IPS DF 6.9 (cell line): Measurements from ENCODE around the gene PPP2R2C.

Experiments used
- DNase-seq: peaks from one replicate; pipeline ENCODE4 v3.0.0-alpha.2; 2013; ENCODE audit warnings: low read depth, low spot score
- H3K27ac ChIP-seq: one replicate; pipeline ENCODE4 v1.5.1; 2013; ENCODE audit warnings: low read length, control low read depth
- H3K27me3 ChIP-seq: 2 replicates; pipeline ENCODE4 v1.6.1; 2013; ENCODE audit warnings: mild to moderate bottlenecking, low read length; ENCODE audit not compliant: control insufficient read depth, insufficient read depth
- H3K36me3 ChIP-seq: 2 replicates; pipeline ENCODE4 v1.6.1; 2013; ENCODE audit warnings: low read length; ENCODE audit not compliant: control insufficient read depth, insufficient read depth
- H3K4me1 ChIP-seq: 2 replicates; pipeline ENCODE4 v1.6.1; 2013; ENCODE audit warnings: low read length; ENCODE audit not compliant: control insufficient read depth, insufficient read depth
- H3K4me3 ChIP-seq: 2 replicates; pipeline ENCODE4 v1.5.1; 2013; ENCODE audit warnings: mild to moderate bottlenecking, low read length
- H3K9me3 ChIP-seq: 2 replicates; pipeline ENCODE4 v1.6.1; 2013; ENCODE audit warnings: low read length, inconsistent platforms; ENCODE audit not compliant: control insufficient read depth, insufficient read depth
- WGBS: extraction: QIAGEN DNeasy Blood & Tissue Kit; methylation state at CpG from one replicate; pipeline ENCODE4 v1.1.7; 2013; ENCODE audit warnings: mixed read lengths, missing lambda C conversion rate; ENCODE audit not compliant: insufficient read length, insufficient coverage; 5-methylcytosine and 5-hydroxymethylcytosine counted together

Gene PPP2R2C

GRCh38 chr4:6355052-6355451 lies 117.4 kb downstream of the PPP2R2C start:
- H3K27me3 ChIP-seq, result no peaks in the 10 kb centered on the region
- H3K4me3 ChIP-seq, result no peak overlapping the region
- DNase-seq, result no peak
- H3K36me3 ChIP-seq, result no peaks in the 10 kb centered on the region
- no CpG with 5 or more reads among the region's 3 CpGs for WGBS
- H3K4me1 ChIP-seq, result peaks cover 2% of the 10 kb centered on the region; the same call in 1 of the 2 replicates
- H3K9me3 ChIP-seq, result no peaks in the 10 kb centered on the region
- H3K27ac ChIP-seq, result no peak overlapping the region

GRCh38 chr4:6354626-6355025 lies 117.8 kb downstream of the PPP2R2C start:
- no peaks in the 10 kb centered on the region for H3K36me3 ChIP-seq
- no peak for DNase-seq
- no peak overlapping the region for H3K27ac ChIP-seq
- no peak overlapping the region for H3K4me3 ChIP-seq
- WGBS, result no CpG with 5 or more reads among the region's 8 CpGs
- H3K4me1 ChIP-seq, result peaks cover 2% of the 10 kb centered on the region; the same call in 1 of the 2 replicates
- H3K9me3 ChIP-seq, result no peaks in the 10 kb centered on the region
- no peaks in the 10 kb centered on the region for H3K27me3 ChIP-seq

GRCh38 chr4:6354119-6354518 lies 118.3 kb downstream of the PPP2R2C start:
- no peaks in the 10 kb centered on the region for H3K27me3 ChIP-seq
- no peak overlapping the region for H3K4me3 ChIP-seq
- no peak overlapping the region for H3K27ac ChIP-seq
- peaks cover 2% of the 10 kb centered on the region; the same call in 1 of the 2 replicates for H3K4me1 ChIP-seq
- no peaks in the 10 kb centered on the region for H3K36me3 ChIP-seq
- no peaks in the 10 kb centered on the region for H3K9me3 ChIP-seq
- WGBS, result no CpG with 5 or more reads among the region's 15 CpGs
- DNase-seq, result no peak

GRCh38 chr4:6352031-6352692 lies 120.3 kb downstream of the PPP2R2C start:
- no peaks in the 10 kb centered on the region for H3K9me3 ChIP-seq
- no peaks in the 10 kb centered on the region for H3K27me3 ChIP-seq
- no peak for DNase-seq
- no peaks in the 10 kb centered on the region for H3K36me3 ChIP-seq
- H3K4me3 ChIP-seq, result no peak overlapping the region
- H3K27ac ChIP-seq, result no peak overlapping the region
- WGBS, result no CpG with 5 or more reads among the region's 13 CpGs
- H3K4me1 ChIP-seq, result peaks cover 2% of the 10 kb centered on the region; the same call in 1 of the 2 replicates

- Histone ChIP-seq H3K27me3 (no peaks in the 10 kb centered on the region), H3K36me3 (no peaks in the 10 kb centered on the region), H3K4me1 (peaks cover 2% of the 10 kb centered on the region; the same call in 1 of the 2 replicates), H3K27ac (no peak overlapping the region), H3K9me3 (no peaks in the 10 kb centered on the region), H3K4me3 (no peak overlapping the region)
- no CpG with 5 or more reads among the region's 22 CpGs for WGBS
- no peak for DNase-seq
Observed at GRCh38 chr4:6351246-6352000, 121.0 kb downstream of the PPP2R2C start.

GRCh38 chr4:6350646-6351045 lies 121.8 kb downstream of the PPP2R2C start:
- no peak overlapping the region for H3K4me3 ChIP-seq
- peaks cover 2% of the 10 kb centered on the region; the same call in 1 of the 2 replicates for H3K4me1 ChIP-seq
- H3K36me3 ChIP-seq, result no peaks in the 10 kb centered on the region
- H3K27me3 ChIP-seq, result no peaks in the 10 kb centered on the region
- H3K9me3 ChIP-seq, result no peaks in the 10 kb centered on the region
- WGBS, result no CpG with 5 or more reads among the region's 8 CpGs
- no peak for DNase-seq
- H3K27ac ChIP-seq, result no peak overlapping the region

- Histone ChIP-seq H3K27me3 (no peaks in the 10 kb centered on the region), H3K4me3 (no peak overlapping the region), H3K36me3 (no peaks in the 10 kb centered on the region), H3K4me1 (peaks cover 2% of the 10 kb centered on the region; the same call in 1 of the 2 replicates), H3K27ac (no peak overlapping the region), H3K9me3 (no peaks in the 10 kb centered on the region)
- no peak for DNase-seq
- no CpG with 5 or more reads among the region's 19 CpGs for WGBS
Observed at GRCh38 chr4:6349896-6350603, 122.4 kb downstream of the PPP2R2C start.

GRCh38 chr4:6348408-6348807 lies 124.0 kb downstream of the PPP2R2C start:
- Histone ChIP-seq H3K27me3 (no peaks in the 10 kb centered on the region), H3K27ac (no peak overlapping the region), H3K36me3 (no peaks in the 10 kb centered on the region), H3K4me3 (no peak overlapping the region), H3K9me3 (no peaks in the 10 kb centered on the region), H3K4me1 (no peaks in the 10 kb centered on the region)
- DNase-seq, result no peak
- WGBS, result no CpG with 5 or more reads among the region's 4 CpGs

- Histone ChIP-seq H3K27me3 (no peaks in the 10 kb centered on the region), H3K9me3 (no peaks in the 10 kb centered on the region), H3K27ac (no peak overlapping the region), H3K4me3 (no peak overlapping the region), H3K4me1 (no peaks in the 10 kb centered on the region), H3K36me3 (no peaks in the 10 kb centered on the region)
- no peak for DNase-seq
- no CpG with 5 or more reads among the region's 17 CpGs for WGBS
Observed at GRCh38 chr4:6347511-6348045, 124.8 kb downstream of the PPP2R2C start.

GRCh38 chr4:6346373-6347110 lies 125.9 kb downstream of the PPP2R2C start:
- no peak for DNase-seq
- no peaks in the 10 kb centered on the region for H3K27me3 ChIP-seq
- no peak overlapping the region for H3K27ac ChIP-seq
- no peaks in the 10 kb centered on the region for H3K36me3 ChIP-seq
- WGBS, result no CpG with 5 or more reads among the region's 16 CpGs
- H3K4me3 ChIP-seq, result no peak overlapping the region
- no peaks in the 10 kb centered on the region for H3K4me1 ChIP-seq
- no peaks in the 10 kb centered on the region for H3K9me3 ChIP-seq
